Fibroblast of gingiva (primary cell): ENCODE results near the gene TSC22D1.
A peak's percentile ranks its signal among the peaks of the same experiment; 100 is the strongest.

ENCODE experiments used
- DNase-seq: peaks from one replicate; pipeline ENCODE4 v3.0.0-alpha.2; 2011; ENCODE audit warnings: low read depth

Gene TSC22D1

GRCh38 chr13:44452418-44452817 is 123.7 kb downstream of the TSC22D1 start:
- DNase-seq: no peak

- DNase-seq: no peak
Observed at GRCh38 chr13:44451651-44452050, 124.5 kb downstream of the TSC22D1 start.

GRCh38 chr13:44451126-44451525 is 125.0 kb downstream of the TSC22D1 start:
- no peak for DNase-seq

- no peak for DNase-seq
Observed at GRCh38 chr13:44449999-44450821, 125.9 kb downstream of the TSC22D1 start.

- no peak for DNase-seq
Observed at GRCh38 chr13:44448875-44449274, 127.3 kb downstream of the TSC22D1 start.

GRCh38 chr13:44448373-44448772 is 127.8 kb downstream of the TSC22D1 start:
- no peak for DNase-seq

GRCh38 chr13:44447783-44448321 is 128.3 kb downstream of the TSC22D1 start:
- no peak for DNase-seq

- DNase-seq: no peak
Observed at GRCh38 chr13:44440046-44440608, 136.0 kb downstream of the TSC22D1 start.

- no peak for DNase-seq
Observed at GRCh38 chr13:44439452-44440024, 136.6 kb downstream of the TSC22D1 start.

GRCh38 chr13:44438234-44438579 is 137.9 kb downstream of the TSC22D1 start:
- DNase-seq: no peak

- DNase-seq: peak; percentile 27
Observed at GRCh38 chr13:44437356-44438233, 138.5 kb downstream of the TSC22D1 start.

- DNase-seq: peak; percentile 89
Observed at GRCh38 chr13:44436589-44437337, 139.4 kb downstream of the TSC22D1 start.

- DNase-seq: no peak
Observed at GRCh38 chr13:44435919-44436510, 140.1 kb downstream of the TSC22D1 start.

- DNase-seq: peak; percentile 97
Observed at GRCh38 chr13:44435142-44435918, 140.8 kb downstream of the TSC22D1 start.

GRCh38 chr13:44434766-44435141 is 141.4 kb downstream of the TSC22D1 start:
- DNase-seq: no peak

- DNase-seq: no peak
Observed at GRCh38 chr13:44433863-44434765, 142.0 kb downstream of the TSC22D1 start.

- no peak for DNase-seq
Observed at GRCh38 chr13:44432650-44433049, 143.5 kb downstream of the TSC22D1 start.

GRCh38 chr13:44431150-44431549 is 145.0 kb downstream of the TSC22D1 start:
- no peak for DNase-seq

- DNase-seq: no peak
Observed at GRCh38 chr13:44429311-44429710, 146.8 kb downstream of the TSC22D1 start.
